ENCODE results near the gene TINAGL1.

GRCh38 chr1:31586376-31587327, 10.3 kb downstream of the TINAGL1 start:
- TF ChIP-seq CTCF (conservative IDR thresholded peaks at IDR 0.05 in 1 of 2, IDR thresholded peaks at IDR 0.05 in 1 of 2; ENCODE audit: low read depth in 1 of 2, low read length in 2 of 2) (no peak), EZH2 (IDR thresholded peaks at IDR 0.05; ENCODE audit: low read length, missing control alignments) (no peak)

Data from fibroblast of lung (primary cell).